HG03378 (cell line): Measurements from ENCODE around the gene MR1.
"Not testable (repeated sequence)": the region's sequence is repeated elsewhere in the genome, so short reads cannot be mapped to it uniquely, and the experiment has no call there.

ENCODE experiments used
- ATAC-seq: cut with Tn5 transposase; IDR thresholded peaks from one replicate; pipeline ENCODE4 v1.9.1; 2021; ENCODE audit warnings: mild to moderate bottlenecking, moderate library complexity; ENCODE audit not compliant: unreplicated experiment

Gene MR1

DNA sequence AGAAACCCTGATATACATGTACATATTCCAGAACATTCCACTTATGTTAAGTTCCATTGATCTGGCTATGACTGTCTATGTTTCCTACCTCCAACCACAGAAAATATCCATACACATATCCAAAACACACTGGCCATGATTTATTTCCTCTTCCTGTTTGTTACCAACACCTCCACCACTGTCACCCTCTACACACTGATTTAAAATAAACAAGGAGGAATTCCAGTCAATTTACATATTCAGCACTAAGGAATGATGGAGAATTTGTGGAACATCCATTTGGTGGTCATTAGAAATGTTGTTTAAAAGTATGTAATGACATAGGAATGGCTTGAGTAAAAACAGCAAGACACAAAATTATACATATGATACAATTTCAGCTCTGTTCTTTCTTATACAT, 5.6 kb upstream of the MR1 start:
- no peak for ATAC-seq

GRCh38 chr1:181028615-181029014, 5.2 kb upstream of the MR1 start:
- no peak for ATAC-seq

- ATAC-seq, result no peak
Observed at GRCh38 chr1:181032535-181032934, 1.2 kb upstream of the MR1 start.

GRCh38 chr1:181033128-181033798, 520 bp upstream of the MR1 start:
- ATAC-seq, result peak; percentile 20

- not testable (repeated sequence) for ATAC-seq
Observed at GRCh38 chr1:181035210-181035609, 1.4 kb downstream of the MR1 start.

DNA sequence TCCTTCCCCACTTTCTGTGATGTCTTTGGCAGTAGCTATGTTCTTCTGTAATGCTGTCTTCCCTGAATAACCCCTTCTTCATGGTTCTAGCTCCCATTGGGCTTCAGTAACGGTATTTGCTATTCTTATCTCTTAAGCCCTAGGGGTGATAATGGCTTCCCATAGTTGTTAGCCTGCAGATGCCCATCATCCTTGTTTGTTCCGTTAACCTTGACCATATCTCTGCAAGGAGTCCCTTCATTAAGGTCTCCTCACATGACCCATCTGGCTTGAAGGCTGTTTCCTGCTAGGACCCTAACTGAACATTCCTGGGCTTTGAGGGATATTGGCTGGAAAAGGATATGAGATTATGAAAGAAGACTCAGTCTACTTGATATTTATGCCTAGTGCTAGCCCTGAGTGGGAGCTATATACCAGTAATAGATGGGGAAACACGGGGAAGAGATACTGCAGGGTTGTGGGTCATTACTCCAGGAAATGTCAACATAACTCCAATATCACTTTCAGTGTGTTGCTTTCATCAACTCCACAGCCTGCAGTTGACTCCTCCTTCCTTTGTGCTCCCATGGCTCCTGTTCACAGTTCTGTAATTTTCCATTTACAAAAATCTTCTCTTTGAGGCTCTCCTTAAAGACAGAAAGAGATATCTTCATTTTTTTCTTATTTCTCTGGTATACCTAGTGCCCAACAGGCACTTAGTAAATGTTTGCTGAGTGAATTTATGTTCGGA, 2.5 kb downstream of the MR1 start:
- ATAC-seq, result no peak

DNA sequence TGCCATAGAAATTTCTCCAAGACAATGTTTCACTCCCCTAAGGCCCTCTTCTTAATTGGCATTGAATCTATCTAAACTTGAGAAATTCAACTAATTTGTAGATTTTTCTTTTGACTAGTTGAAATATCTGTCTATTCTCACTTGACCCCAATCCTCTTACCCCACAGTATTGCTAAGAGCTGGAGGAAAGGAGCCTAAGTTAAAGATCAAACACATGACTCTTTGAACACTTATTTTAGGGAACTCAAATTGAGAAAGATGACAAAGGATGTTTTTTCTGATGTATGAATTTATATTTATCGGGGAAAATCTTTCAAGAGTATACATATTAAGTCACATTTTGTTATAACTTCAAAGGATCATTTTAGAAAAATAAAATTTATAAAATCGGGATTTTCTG, 3.6 kb downstream of the MR1 start:
- no peak for ATAC-seq

GRCh38 chr1:181038399-181038873, 4.7 kb downstream of the MR1 start:
- no peak for ATAC-seq

DNA sequence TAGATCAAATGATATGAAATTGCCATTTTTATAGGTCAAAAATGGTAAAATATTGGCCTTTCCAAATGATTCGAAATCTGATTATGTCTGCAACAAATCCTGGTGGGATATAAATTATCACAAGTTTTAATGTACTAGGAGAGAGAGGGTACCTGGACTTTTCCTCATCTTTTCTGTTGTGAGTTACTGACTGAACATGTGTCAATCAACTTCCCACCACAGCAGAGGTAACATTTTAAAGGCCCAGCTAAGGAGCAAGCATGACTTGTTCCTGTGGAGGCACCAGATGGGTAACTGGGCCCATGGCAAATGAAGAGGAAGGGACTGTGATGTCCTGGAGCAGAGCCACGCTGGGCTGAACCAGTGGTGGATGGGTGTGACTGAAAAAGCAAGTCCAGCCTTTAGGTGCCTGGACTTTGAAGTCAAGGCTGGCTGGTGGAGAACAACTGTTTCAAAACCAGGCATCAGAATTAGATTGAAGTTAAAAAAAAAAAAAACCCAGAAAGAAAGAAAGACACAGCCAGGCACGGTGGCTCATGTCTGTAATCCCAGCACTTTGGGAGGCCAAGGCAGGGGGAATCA, 6.6 kb downstream of the MR1 start:
- no peak for ATAC-seq

DNA sequence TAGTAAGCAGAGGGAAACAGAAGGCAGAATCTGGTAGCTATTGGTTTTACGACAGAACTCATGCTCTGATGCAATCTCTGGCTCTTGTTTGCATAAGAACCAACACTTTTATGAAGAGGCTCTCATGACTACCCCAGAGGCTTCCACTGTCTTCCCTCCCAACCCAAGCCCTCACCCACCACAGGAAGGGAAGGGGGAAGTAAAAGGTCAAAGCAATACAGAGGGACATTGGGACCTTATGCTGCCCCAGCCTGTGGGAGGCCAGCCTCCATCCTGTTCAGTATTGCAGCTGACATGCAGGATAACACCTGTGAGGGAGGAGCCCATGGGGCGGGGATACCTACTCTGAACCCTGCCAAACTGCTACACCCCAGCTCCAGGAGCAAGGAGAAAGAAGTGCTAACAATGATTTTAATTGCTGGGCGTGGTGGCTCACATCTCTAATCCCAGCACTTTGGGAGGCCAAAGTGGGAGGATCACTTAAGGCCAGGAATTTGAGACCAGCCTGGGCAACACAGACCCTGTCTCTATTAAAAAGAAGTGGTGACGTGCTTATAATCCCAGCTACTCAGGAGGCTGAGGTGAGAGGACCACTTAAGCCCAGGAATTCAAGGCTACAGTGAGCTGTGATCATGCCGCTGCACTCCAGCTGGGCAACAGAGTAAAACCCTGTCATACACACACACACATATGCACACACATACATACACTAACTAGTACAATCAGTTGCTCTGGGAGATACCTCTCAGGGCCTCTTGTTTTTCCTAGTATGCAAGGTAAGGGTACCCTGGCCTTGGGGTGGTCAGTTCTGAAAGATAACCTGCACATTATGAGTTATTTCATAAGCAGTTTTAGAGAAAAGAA, 9.5 kb downstream of the MR1 start:
- ATAC-seq, result no peak

- ATAC-seq, result peak; percentile 89
Observed at GRCh38 chr1:181044449-181044966, 10.7 kb downstream of the MR1 start.

DNA sequence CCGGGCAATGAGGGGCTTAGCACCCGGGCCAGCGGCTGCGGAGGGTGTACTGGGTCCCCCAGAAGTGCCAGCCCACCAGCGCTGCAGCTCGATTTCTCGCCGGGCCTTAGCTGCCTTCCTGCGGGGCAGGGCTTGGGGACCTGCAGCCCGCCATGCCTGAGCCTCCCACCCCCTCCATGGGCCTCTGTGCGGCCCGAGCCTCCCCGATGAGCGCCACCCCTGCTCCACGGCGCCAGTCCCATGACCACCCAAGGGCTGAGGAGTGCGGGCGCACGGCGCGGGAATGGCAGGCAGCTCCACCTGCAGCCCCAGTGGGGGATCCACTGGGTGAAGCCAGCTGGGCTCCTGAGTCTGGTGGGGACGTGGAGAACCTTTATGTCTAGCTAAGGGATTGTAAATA, 12.2 kb downstream of the MR1 start:
- ATAC-seq, result not testable (repeated sequence)

- ATAC-seq, result no peak
Observed at GRCh38 chr1:181049378-181049777, 15.6 kb downstream of the MR1 start.

GRCh38 chr1:181050922-181051321, 17.1 kb downstream of the MR1 start:
- ATAC-seq, result no peak

GRCh38 chr1:181056560-181056959, 22.8 kb downstream of the MR1 start:
- no peak for ATAC-seq

DNA sequence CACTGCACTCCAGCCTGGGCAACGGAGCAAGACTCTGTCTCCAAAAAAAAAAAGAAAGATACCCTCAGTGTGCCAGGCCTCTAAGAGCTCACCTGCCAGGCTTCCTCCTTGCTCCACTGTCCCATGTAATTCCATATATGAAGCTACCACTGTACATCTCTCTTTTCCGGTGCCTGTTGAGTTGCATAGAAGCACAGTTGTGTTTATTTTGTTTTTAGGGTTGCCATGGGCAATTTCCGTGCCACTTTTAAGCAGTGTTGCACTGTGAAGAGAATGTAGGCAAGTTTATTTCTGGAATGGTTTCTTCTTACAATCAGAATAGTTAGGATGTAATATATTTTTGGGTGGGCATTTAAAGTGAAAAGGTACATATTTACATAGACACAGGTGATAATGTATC, 23.3 kb downstream of the MR1 start:
- ATAC-seq, result no peak

GRCh38 chr1:181059435-181059834, 25.7 kb downstream of the MR1 start:
- ATAC-seq, result no peak

DNA sequence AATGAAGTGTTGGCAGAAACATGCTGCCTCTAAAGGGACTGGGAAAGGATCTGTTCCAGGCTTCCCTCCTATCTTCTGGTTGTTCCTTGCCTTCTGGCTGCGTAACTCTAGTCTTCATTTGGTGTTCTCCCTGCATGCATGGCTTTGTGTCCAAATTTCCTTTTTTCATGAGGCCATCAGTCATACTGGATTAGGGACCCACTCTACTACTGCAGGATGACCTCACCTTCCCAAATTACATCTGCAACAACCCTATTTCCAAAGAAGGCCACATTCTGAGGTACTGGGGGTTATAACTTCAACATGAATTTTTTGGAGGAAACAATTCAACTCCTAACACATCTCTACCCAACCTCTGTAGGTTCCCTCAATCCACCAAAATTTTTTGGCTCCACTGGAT, 26.3 kb downstream of the MR1 start:
- ATAC-seq, result no peak

GRCh38 chr1:181060947-181061346, 27.2 kb downstream of the MR1 start:
- ATAC-seq, result not testable (repeated sequence)

DNA sequence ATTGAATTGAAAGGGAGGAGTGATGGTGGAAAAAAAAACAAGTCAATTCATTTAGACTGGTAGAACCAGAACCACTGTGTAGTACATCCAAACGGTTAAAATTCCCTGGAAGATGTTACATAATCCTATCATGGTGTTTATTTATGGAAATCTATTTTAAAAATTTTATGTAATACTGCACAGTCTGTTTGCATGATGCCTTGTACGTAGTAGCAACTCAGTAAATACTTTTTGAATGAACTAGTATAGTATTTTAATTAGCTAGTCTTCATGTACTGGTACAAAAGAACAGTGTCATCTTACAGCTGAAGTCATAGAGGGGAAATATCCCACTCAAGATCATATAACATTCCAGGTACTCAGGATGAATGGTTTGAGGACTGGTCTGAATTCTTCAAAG, 27.7 kb downstream of the MR1 start:
- no peak for ATAC-seq
